Vein endothelial cell (primary cell): ENCODE data around the gene PGAP1. TPM values are rescaled to one million over a fixed set of nuclear protein-coding genes. Genes with fewer than 3 reads are reported as not detected.

Experiments used
- small RNA-seq: library from RNA; depleted of rRNA; stranded (forward); fragments of <200 nt; gene quantifications from one replicate; pipeline ENCODE3, GENCODE V24; 2012
- total RNA-seq: library from RNA; depleted of rRNA; stranded (reverse); fragments of >200 nt; gene quantifications from 2 replicates; pipeline ENCODE4 v1.2.3, GENCODE V29; 2012

The PGAP1 gene
- total RNA-seq = 14.7 and 15.4 TPM in 2 replicates

GRCh38 chr2:196926562-196927375 lies at the start of gene PGAP1:
Gene PGAP1, minus strand, starts transcription at chr2:196926707. Its CDS starts 91 bp downstream, at chr2:196926616.

GRCh38 chr2:196809260-196809659 lies 117.2 kb downstream of the PGAP1 start, which contains the start of gene C2orf66:
Gene C2orf66, minus strand, starts transcription at chr2:196809355. Its CDS starts 19 bp downstream, at chr2:196809336.

Small RNAs within 50 kb of the gene (small RNA-seq; reads per million reads assigned to genes)
- gene AC012486.1 = not detected

Other genes with a start within 250 kb of the PGAP1 start
- gene GTF3C3, start 127.0 kb downstream of the PGAP1 start, total RNA-seq = 46.1 and 52.0 TPM in 2 replicates
- under 0.01 and 0.38 TPM in 2 replicates for gene C2orf66, start 117.4 kb downstream of the PGAP1 start, total RNA-seq